Iris pigment epithelial cell (primary cell): ENCODE results near the gene HHIP.

Experiments
- DNase-seq: peaks from one replicate; pipeline ENCODE4 v3.0.0-alpha.2; 2011; ENCODE audit warnings: low read depth

HHIP gene

DNA sequence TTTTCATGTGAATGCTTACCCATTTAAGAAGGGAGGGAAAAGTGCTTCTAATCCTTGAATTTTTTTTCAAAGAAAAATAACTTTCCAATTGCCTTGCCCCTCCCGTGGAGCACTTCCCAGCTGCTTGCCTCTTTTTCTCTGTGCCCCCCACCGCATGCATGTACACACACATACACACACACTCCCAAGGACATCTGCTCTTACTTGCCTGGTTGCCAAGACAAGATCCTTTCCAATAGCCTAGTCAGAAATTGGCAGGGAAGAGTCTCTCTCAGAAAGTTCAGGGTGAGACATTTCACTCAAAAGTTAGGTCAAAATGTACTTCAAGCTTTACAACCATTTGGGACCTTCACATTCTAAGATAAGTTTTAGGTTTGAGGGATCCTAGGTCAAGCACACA is 10.9 kb downstream of the HHIP start:
- no peak for DNase-seq

DNA sequence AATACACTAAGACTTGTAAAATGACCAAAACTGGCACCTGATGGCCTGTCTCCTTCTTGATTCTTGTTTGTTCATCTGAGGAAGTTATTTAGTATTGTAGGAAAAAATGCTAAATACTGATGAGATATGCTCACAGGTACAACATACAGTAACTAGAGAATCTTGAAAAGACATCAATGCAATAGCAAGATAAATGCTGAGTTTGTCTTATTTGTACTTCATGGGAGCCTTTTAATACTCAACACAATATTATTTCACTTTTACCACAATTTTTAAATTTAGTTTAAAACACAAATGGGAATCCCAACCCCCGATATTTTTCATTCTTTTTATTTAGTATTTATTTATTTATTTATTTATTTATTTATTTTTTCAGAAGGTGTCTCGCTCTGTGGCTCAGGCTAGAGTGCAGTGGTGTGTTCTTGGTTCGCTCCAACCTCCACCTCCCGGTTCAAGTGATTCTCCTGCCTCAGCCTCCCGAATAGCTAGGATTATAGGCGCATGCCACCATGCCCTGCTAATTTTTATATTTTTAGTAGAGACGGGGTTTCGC is 12.1 kb downstream of the HHIP start:
- DNase-seq: no peak

DNA sequence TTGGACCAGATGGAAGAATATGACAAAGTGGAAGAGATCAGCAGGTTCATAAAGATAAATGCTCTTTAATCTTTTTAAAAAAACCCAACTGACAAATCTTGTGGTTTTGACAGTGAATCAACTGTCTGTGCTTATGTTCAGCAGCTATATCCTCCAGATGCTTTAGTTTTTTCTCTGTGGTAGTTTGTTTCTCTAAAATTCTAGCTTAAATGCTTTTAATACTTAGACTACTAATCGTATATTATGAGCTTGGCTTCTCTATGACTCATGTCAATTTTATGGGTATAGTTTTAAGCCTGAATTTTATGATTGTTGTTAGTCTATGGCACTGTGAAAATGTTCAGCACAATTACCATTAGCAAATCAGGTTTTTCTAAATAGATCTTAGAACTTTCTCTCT is 12.9 kb downstream of the HHIP start:
- DNase-seq: peak; percentile 69

DNA sequence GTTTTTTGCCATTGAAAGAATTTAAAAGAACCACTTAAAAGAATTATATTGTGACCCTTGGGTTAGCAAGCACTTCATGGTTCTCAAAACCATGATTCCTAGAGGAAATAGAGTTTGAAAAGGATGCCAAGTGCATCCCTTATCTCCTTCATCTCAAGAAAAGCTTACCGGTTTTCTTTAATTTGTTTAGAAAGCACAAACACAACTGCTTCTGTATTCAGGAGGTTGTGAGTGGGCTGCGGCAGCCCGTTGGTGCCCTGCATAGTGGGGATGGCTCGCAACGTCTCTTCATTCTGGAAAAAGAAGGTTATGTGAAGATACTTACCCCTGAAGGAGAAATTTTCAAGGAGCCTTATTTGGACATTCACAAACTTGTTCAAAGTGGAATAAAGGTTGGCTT is 13.5 kb downstream of the HHIP start:
- no peak for DNase-seq

DNA sequence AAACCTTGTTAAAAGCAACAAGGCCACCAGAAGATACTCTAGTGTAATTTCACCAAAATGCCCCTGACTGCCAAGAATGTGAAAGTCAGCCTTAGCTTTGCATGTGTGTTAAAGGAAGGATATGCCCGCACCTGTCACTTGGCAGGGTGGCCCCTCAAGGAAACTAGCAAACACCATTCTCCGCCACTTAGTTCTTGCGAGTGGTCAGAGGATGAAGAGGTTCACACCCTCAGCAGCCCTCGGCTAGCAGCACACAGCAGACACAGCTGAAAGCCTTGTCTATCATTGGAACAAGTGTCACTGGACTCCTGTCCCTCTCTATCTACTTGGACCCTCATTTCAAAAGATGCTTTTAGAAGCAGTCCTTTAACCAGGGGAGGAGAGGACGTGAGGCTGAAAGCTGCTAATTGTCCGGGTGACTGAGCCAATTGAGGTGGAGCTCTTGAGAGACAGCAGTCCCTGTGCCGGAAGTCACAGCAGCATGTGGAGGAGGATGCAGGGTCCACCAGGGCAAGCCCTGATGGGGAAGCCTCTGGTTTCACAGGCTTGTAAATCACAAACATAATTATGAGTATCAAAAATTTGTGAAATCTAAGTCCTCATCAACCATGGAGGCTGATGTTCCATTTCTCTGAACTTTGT is 18.0 kb downstream of the HHIP start:
- no peak for DNase-seq

DNA sequence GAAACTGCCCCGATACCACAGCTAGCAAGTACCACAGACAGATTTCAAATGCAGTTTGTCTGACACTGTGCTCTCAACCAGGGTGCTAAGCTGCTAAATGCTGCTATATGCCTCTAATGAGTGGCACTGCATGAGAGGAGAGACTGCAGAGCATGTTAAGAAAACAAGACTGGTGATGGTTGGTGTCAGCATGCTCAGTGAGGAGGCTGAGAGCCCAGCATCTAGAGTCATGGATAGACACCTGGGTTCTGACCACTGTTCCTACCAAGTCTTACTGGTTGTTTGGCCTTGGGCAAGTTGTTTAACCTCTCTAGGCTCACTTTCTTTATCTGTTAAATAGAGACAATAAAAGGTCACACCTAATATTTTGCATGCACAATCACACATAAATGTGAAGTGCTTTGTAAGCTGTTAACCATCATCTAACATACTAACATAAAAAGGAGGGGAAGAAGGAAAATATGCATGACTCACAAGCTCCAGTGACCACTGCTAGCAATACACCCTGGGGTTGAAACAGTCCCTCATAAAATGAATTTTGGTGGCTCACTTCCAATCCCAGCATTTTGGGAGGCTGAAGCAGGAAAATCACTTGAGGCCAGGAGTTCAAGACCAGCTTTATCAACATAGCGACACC is 20.7 kb downstream of the HHIP start:
- DNase-seq: peak; percentile 57

DNA sequence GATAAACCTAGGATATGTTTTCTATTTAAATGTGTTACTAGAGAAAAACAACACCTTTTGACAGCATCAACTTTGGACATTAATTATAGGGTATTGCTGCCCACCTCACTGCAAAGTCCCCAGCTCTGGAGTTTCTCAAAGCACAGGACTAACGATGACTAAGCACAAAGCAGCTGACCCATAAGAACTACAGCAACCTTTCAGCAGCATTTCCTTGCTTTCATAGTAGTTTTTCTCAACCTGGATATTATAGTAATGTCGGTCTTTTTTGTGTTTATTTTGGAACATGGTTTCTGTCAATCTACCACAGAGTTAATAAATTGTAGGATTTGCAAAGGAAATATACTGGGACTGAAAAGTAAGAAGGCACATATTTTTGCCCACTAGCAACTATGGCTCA is 21.5 kb downstream of the HHIP start:
- peak; percentile 53 for DNase-seq

DNA sequence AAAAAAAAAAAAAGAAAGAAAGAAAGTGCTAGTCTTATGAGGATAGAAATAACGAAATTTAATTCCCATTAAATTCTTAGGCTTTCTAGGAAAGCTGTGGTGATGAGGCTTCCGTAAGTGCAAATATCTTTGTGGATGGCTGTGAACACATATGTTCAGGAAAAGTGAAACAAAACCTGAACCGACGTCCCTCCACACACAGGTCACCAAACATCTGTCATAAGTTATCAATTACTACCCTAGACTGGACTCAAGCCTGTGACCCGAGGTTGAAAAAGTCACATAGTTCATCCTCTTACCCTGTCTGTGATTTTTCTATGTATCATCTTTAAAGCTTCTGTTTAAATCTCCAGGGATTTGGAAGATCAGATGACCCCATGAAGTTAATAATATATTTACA is 24.8 kb downstream of the HHIP start:
- no peak for DNase-seq

DNA sequence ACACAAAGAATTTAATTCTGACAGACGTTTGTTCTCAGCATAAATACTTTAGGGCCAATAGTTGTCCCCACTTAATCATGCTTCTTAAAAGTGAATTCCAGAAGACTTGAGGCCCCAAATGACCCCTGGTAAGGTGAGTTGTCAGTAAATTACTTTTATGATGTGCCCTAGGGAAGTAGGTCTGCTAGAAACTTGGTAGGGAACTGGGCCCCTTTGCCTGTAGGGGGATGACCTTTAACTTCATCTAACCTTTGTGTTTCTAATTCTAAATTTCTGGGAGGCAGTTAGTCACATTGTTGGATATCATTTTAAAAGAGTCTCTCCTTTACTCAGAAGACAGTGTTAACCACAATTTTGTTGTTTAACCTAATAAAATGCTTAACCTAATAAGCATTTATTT is 28.8 kb downstream of the HHIP start:
- DNase-seq: no peak

DNA sequence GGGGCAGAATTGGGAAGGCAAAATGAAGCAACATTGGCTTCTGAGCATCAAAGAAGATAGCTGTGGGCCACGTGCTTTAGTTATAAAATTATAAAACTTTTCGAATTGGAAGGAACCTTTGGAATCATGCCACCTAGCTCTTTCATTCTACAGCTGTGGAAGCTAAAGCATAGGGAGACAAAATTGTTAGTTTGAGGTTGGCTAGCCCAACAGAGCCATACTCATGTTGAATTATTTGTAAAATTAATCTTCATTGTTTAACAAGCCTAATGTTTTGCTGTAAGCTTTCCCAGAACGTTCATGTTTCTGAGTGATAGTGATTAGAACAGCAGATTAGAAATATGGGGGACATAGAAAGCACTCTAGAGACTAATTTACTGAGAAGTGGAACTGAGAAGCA is 35.9 kb downstream of the HHIP start:
- DNase-seq: no peak

DNA sequence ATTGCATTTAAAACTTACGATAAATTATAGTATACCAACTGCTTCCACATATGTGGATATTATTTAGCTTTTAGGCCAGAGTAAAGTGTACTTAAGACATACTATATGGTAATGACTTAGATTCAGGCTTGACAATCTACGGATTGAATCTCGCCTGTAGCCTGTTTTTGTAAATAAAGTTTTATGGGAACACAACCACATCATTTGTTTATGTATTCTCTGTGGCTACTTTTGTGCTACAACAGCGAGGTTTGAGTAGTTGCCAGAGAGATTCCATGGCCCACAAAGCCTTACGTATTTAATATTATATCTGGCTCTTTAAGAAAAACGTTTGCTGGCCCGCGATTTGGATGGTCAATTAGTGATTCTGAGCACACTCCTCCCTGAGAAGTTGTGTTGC is 37.6 kb downstream of the HHIP start:
- DNase-seq: no peak

DNA sequence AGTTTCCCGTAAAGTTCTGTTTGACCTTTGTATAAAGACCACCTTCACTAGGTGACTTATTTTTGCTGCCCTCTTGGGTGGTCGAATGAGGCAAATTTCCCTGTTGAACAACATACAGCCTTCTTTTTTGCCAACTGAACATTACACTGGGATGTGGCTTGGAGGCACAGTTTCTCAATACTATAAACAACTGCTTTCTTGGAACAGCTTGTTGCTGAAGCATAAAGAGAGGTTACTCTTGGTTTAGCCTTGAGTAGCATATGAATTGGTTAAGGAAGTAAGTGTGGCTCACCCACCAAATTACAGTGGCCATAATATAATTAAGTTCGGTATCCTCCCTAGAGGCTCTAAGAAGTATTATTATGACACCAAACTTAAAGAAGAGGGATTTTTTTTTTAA is 40.0 kb downstream of the HHIP start:
- no peak for DNase-seq

DNA sequence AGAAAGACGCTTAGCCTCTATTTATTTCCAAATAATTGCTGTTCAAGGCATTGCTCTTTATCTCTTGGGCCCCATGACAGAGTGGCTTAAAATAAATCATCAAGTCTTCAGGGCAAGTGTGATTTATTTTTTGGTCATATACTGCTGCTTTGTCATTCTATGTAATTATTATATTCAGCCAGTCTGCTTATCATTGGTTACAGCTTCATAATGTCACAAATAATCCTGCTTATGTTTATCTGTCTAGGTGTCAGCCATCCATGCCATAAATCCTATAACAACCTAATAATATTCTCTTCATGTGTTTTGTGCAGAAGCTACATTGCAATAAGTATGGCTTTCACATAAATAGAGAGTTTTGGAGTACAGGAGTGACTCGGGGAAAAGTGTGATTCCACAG is 41.0 kb downstream of the HHIP start:
- no peak for DNase-seq

DNA sequence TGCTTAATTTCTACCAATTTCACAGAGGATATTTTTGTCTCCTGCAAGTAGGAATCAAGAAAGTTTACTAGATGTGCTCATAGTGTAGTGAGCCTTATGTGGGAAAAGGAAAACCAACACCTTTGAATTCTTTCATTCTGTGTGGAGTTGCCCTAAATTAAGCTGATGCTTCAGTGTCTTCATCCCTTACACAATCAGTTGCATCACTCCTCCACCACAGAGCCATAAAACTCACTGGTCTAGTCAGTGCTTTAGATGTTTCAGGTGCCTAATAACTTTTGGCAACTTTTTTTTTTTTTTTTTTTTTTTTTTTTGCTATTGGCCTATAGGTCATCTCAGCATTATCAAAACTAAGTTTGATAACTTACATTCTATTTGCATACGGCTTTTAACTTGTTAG is 41.5 kb downstream of the HHIP start:
- no peak for DNase-seq

DNA sequence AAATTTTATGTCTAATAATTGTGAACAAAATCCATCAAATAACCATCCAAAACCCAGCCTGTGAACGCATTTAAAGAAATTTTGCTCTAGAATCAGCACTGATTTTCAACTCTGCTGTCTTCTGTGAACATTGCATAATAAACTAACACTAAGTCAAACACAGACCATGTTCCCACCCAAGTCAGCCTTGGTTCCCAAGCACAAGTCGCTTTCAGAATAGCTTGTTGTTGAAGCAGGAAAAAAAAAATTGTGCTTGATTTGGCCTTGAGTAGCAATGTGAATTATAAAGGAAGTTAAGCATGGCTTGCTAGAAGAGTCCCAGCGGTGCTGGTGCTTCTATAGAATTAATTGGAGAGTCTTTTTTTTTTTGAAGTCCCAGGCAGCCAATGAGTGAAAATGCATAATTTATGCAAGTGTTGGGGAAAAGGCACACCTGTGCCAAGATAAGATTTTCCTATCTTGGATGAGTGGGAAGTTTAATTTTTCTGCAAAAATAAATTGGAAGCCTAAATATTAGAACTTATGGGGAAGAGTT is 42.1 kb downstream of the HHIP start:
- DNase-seq: no peak

DNA sequence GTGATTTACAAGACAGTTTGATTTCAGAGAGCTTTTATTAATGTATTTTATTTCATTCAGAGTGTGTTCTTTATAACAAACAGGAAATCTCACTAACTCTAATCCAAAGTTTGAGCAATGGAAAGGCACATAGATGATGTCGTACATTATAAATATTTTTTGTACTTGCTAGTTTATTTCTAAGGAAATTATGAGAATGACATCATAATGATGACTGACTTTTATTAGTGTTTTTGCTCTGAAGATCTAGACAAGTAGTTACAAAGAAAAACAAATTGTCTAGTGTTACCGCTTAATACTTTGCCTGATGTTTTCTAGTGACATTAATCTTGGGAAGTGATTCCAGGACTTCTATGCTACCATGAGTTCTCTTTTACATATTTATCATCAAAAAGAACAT is 43.2 kb downstream of the HHIP start:
- DNase-seq: no peak

DNA sequence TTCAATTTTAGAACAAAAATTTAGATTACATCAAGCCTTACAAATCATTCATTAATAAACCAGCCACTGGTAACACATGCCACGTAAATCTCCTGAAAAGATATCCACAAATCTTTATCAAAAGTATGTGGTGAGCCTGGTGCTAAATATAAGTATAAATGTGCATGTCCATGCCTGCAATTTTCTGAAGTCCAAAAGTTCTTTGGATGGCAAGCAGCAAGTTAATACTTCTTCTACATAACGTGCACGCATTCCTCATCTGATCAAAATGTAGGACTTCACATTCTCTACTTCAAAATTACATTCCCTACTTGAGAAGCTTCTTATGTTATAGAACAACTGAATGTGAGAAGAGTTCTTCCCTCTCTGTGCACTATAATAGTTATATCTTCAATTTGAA is 49.8 kb downstream of the HHIP start:
- DNase-seq: no peak

DNA sequence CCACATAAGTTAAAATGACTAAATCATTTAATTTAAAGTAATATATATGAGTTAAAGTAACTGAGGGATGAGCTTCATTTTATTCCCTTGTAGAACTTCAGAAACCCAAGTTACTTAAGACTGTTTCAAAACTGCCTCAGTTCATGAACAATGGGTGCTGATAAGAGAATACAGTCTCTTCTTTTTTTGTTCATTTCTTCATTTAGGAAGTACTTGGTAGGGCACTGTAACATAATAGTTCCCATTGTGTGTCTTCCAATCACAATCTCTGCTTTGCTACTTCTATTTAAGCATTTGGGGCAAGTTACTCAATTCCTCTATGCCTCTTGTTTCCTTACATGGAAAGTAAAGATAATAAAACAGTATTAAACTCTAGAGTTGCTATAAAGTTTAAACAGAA is 50.4 kb downstream of the HHIP start:
- DNase-seq: no peak

DNA sequence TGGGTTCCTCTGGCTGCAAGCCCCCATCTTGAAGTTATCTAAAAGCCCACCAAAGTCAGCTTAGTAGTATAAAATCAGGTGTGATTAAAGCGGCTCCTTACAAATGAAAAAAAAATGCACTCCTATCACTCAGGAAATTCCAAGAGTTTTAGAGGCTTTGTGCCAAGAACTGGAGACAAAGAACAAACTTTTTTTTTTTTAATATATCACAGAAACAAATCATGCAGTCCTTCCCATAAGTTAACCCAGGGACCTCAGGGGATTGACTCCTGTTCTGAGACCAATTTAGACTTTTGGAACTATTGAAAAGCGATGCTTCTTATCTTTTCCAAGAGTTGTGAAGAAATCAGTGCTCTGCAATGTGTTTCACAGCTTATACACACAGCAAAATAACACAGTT is 53.6 kb downstream of the HHIP start:
- peak; percentile 59 for DNase-seq

DNA sequence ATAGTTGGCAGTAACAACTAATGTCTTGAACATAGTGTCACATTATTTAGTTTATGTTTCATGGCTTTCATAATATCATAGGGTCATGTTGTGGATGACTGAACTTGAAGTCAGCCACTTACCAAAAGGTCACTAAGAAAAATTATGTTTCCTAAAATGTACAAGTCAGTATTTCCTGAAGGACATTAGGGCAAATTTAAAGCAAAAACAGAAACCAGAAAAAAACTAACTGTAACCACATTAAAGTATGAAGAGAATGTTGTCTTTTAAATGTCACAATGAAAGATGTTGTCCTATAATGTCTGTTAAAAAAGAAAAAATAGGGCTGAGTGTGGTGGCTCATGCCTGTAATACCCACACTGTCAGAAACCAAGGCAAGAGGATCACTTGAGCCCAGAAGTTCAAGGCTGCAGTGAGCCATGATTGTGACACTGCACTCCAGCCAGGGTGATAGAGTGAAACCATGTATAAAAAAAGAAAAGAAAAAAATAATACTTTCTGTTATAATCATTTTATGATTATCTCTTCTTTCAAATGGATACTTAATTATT is 55.8 kb downstream of the HHIP start:
- no peak for DNase-seq

DNA sequence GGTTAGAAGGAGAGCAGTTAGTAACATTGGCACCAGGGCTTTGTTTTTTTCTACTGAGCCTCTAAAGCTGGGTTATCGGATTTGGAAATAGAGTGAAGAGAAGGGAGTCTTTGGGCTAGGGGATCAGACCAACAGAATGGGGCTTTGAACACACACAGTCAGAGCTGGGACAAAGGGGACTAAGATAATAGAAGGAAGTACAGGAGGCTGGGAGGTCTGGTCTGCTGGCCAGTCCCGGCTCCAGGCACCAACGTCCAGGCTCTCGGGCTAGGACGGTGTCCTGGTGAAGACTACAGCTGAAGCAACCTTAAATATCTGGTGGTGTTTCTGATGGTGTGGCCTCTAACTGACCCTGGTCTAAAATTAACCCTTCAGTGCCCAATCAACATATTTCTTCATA is 57.5 kb downstream of the HHIP start:
- DNase-seq: no peak

DNA sequence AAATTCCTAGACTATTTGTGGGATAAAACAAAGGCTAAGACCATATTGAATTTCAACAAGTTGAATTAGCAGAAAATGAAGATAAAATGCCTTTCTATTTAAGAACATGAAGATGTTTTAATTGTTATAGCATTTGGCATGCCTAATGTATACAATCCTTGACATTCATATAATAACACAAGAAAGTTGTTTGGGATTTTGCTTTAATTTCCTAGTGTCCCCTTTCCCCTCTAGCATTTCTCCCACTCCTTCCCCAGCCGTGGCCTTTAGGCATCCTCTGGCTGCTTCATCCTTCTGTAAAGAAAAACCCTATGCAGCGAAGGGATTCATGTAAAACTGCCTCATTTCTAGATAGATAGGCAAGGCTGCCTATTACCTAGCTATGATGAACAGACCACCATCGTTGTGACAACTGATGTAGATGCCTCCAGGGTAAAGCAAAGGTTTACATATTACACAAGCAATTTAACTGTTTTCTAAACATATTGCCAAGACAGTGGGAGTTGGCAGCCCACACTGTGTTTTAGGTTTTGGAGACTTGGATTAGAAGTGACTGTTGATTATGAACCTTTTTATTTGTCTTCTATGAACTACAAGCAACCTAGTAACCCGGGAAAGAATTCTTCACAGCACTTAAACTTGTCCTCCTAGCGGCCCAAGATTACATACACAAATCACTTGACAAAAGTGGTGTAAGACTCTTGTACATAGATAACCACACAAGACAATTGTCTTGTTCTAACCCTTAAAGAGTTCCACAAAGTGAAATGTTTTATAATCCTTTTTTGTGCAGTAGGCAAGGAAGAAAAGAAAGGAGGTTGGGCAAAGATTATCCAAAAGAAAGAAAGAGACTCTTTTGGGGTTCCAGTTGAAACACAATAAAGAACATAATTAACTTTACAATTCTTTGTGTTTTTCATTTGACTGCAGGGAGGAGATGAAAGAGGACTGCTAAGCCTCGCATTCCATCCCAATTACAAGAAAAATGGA is 59.9 kb downstream of the HHIP start:
- DNase-seq: no peak
